Neural progenitor cell (in vitro differentiated cells): ENCODE results near the gene ADAMTSL2. TPM values are rescaled to one million over a fixed set of nuclear protein-coding genes. Genes with fewer than 3 reads are reported as not detected.

Source experiments
- DNase-seq: peaks from one replicate; pipeline ENCODE4 v3.0.0-alpha.2; 2016; ENCODE audit warnings: low spot score
- H2AFZ ChIP-seq: fragments of 200-600 bp; sonication (generic); replicated peaks from 2 replicates; pipeline ENCODE4 v1.6.1; 2016; ENCODE audit warnings: antibody characterized with exemption
- H3F3A ChIP-seq: fragments of 200-600 bp; sonication (generic); 2 replicates; pipeline ENCODE4 v1.6.1; 2016; ENCODE audit warnings: antibody characterized with exemption, low read depth
- H3K27ac ChIP-seq: fragments of 200-600 bp; sonication (generic); 2 replicates; pipeline ENCODE4 v1.5.1; 2016; ENCODE audit warnings: mild to moderate bottlenecking
- H3K27me3 ChIP-seq: fragments of 200-600 bp; sonication (generic); 2 replicates; pipeline ENCODE4 v1.6.1; 2016; ENCODE audit warnings: mild to moderate bottlenecking, moderate library complexity
- H3K36me3 ChIP-seq: fragments of 200-600 bp; sonication (generic); 2 replicates; pipeline ENCODE4 v1.5.1; 2016
- H3K4me1 ChIP-seq: fragments of 200-600 bp; sonication (generic); 2 replicates; pipeline ENCODE4 v1.6.1; 2016; ENCODE audit warnings: mixed run types
- H3K4me2 ChIP-seq: fragments of 200-600 bp; sonication (generic); 2 replicates; pipeline ENCODE4 v1.6.1; 2016
- H3K4me3 ChIP-seq: fragments of 200-600 bp; sonication (generic); 2 replicates; pipeline ENCODE4 v1.5.1; 2016
- H3K79me2 ChIP-seq: fragments of 200-600 bp; sonication (generic); 2 replicates; pipeline ENCODE4 v1.6.1; 2016; ENCODE audit warnings: low read depth
- H3K9ac ChIP-seq: fragments of 200-600 bp; sonication (generic); 2 replicates; pipeline ENCODE4 v1.6.1; 2016
- H3K9me3 ChIP-seq: fragments of 200-600 bp; sonication (generic); 2 replicates; pipeline ENCODE4 v1.5.1; 2016; ENCODE audit warnings: low read depth
- H4K20me1 ChIP-seq: fragments of 200-600 bp; sonication (generic); 2 replicates; pipeline ENCODE4 v1.6.1; 2016; ENCODE audit warnings: low read depth
- H3K27ac Mint-ChIP-seq: 3 replicates; pipeline ENCODE4 v1.8.0; 2021; ENCODE audit warnings: mixed read lengths
- H3K27me3 Mint-ChIP-seq: 2 replicates; pipeline ENCODE4 v1.8.0; 2022; ENCODE audit warnings: low read depth, mild to moderate bottlenecking, inconsistent platforms, moderate library complexity, mixed read lengths; ENCODE audit not compliant: insufficient read depth
- H3K36me3 Mint-ChIP-seq: 3 replicates; pipeline ENCODE4 v1.8.0; 2021; ENCODE audit warnings: mixed read lengths
- H3K4me1 Mint-ChIP-seq: 3 replicates; pipeline ENCODE4 v1.8.0; 2021; ENCODE audit warnings: mixed read lengths
- H3K4me3 Mint-ChIP-seq: 3 replicates; pipeline ENCODE4 v1.8.0; 2021; ENCODE audit warnings: mild to moderate bottlenecking, moderate library complexity, mixed read lengths
- H3K9me3 Mint-ChIP-seq: 3 replicates; pipeline ENCODE4 v1.8.0; 2020; ENCODE audit warnings: mixed read lengths
- CTCF ChIP-seq: fragments of 200-600 bp; sonication (generic); IDR thresholded peaks from 2 replicates; pipeline ENCODE4 v1.5.1; 2017; ENCODE audit warnings: antibody characterized with exemption, mild to moderate bottlenecking
- EZH2 ChIP-seq: fragments of 200-600 bp; sonication (generic); IDR thresholded peaks from 2 replicates; pipeline ENCODE4 v1.6.1; 2017; ENCODE audit warnings: antibody characterized with exemption, mild to moderate bottlenecking, moderate library complexity
- EZH2phosphoT487 ChIP-seq: fragments of 200-600 bp; sonication (generic); IDR thresholded peaks from 2 replicates; pipeline ENCODE4 v1.6.1; 2017; ENCODE audit warnings: antibody characterized with exemption
- total RNA-seq: library from RNA; depleted of rRNA; stranded (reverse); fragments of >200 nt; gene quantifications from 2 replicates; pipeline ENCODE4 v1.2.3, GENCODE V29; 2015; ENCODE audit warnings: low replicate concordance

Gene ADAMTSL2
- total RNA-seq, 1 donor from 2014 or later, result 0.30 TPM

- no peak overlapping the region for H3K9ac ChIP-seq
- Mint-ChIP-seq H3K4me3 (no peak overlapping the region), H3K27me3 (peaks cover 11% of the 10 kb centered on the region), H3K9me3 (no peaks in the 10 kb centered on the region), H3K27ac (no peak overlapping the region), H3K36me3 (no peaks in the 10 kb centered on the region), H3K4me1 (peaks cover 23% of the 10 kb centered on the region)
- H3K36me3 ChIP-seq, result no peaks in the 10 kb centered on the region
- H3K4me3 ChIP-seq, result no peak overlapping the region
- no peaks in the 10 kb centered on the region for H4K20me1 ChIP-seq
- no peaks in the 10 kb centered on the region for H3K27me3 ChIP-seq
- no peak overlapping the region for H3K4me2 ChIP-seq
- peaks cover 7% of the 10 kb centered on the region for H3K4me1 ChIP-seq
- H3K27ac ChIP-seq, result no peak overlapping the region
- no peak overlapping the region for H2AFZ ChIP-seq
- H3K9me3 ChIP-seq, result no peaks in the 10 kb centered on the region
- no peak for DNase-seq
- peaks cover 9% of the 10 kb centered on the region for H3F3A ChIP-seq
- no peaks in the 10 kb centered on the region for H3K79me2 ChIP-seq
- TF ChIP-seq CTCF (no peak), EZH2phosphoT487 (no peak), EZH2 (no peak)
Observed at GRCh38 chr9:133495327-133496293, 38.9 kb upstream of the ADAMTSL2 start.

- no peak overlapping the region for H3K9ac ChIP-seq
- no peak for TF ChIP-seq EZH2phosphoT487
- no peak for TF ChIP-seq EZH2
- no peak for TF ChIP-seq CTCF
- no peaks in the 10 kb centered on the region for H3K36me3 ChIP-seq
- Mint-ChIP-seq H3K36me3 (no peaks in the 10 kb centered on the region), H3K27me3 (peaks cover 11% of the 10 kb centered on the region), H3K27ac (no peak overlapping the region), H3K4me3 (no peak overlapping the region), H3K4me1 (peaks cover 23% of the 10 kb centered on the region), H3K9me3 (peaks cover 11% of the 10 kb centered on the region)
- H4K20me1 ChIP-seq, result no peaks in the 10 kb centered on the region
- H3K9me3 ChIP-seq, result peaks cover 6% of the 10 kb centered on the region
- H3K4me2 ChIP-seq, result no peak overlapping the region
- H3K27me3 ChIP-seq, result peaks cover 2% of the 10 kb centered on the region
- H3K4me1 ChIP-seq, result peaks cover 7% of the 10 kb centered on the region
- H3K27ac ChIP-seq, result no peak overlapping the region
- no peaks in the 10 kb centered on the region for H3K79me2 ChIP-seq
- H3K4me3 ChIP-seq, result no peak overlapping the region
- H3F3A ChIP-seq, result peaks cover 9% of the 10 kb centered on the region
- H2AFZ ChIP-seq, result no peak overlapping the region
- DNase-seq, result no peak
Observed at GRCh38 chr9:133496861-133497842, 37.4 kb upstream of the ADAMTSL2 start.

- no peak overlapping the region for H3K27ac ChIP-seq
- peaks cover 22% of the 10 kb centered on the region for H3K9me3 Mint-ChIP-seq
- no peaks in the 10 kb centered on the region for H3K79me2 ChIP-seq
- H3K4me3 ChIP-seq, result no peak overlapping the region
- TF ChIP-seq CTCF (no peak), EZH2phosphoT487 (no peak), EZH2 (no peak)
- H2AFZ ChIP-seq, result peak overlapping the region; percentile 85
- no peaks in the 10 kb centered on the region for H3K36me3 Mint-ChIP-seq
- H3K27me3 Mint-ChIP-seq, result peaks cover 13% of the 10 kb centered on the region
- peaks cover 4% of the 10 kb centered on the region for H3K27me3 ChIP-seq
- no peaks in the 10 kb centered on the region for H3K36me3 ChIP-seq
- peaks cover 17% of the 10 kb centered on the region for H3K4me1 Mint-ChIP-seq
- peaks cover 7% of the 10 kb centered on the region for H3K4me1 ChIP-seq
- H3K4me3 Mint-ChIP-seq, result no peak overlapping the region
- no peaks in the 10 kb centered on the region for H4K20me1 ChIP-seq
- no peak overlapping the region for H3K4me2 ChIP-seq
- peaks cover 11% of the 10 kb centered on the region for H3K9me3 ChIP-seq
- no peak overlapping the region for H3K27ac Mint-ChIP-seq
- DNase-seq, result peak; percentile 48
- peaks cover 9% of the 10 kb centered on the region for H3F3A ChIP-seq
- H3K9ac ChIP-seq, result no peak overlapping the region
Observed at GRCh38 chr9:133499132-133499891, 35.2 kb upstream of the ADAMTSL2 start.
